Activated CD8-positive, alpha-beta memory T cell treated with anti-CD3 and anti-CD28 coated beads for 36 hours (primary cell): ENCODE data around the gene DNASE1L1. TPM values are rescaled to one million over a fixed set of nuclear protein-coding genes. Genes with fewer than 3 reads are reported as not detected.

ENCODE experiments used
- total RNA-seq, 2 experiments: library from RNA; stranded (reverse); gene quantifications; one replicate each; pipeline ENCODE4 v1.2.3, GENCODE V29; 2021

The DNASE1L1 gene
- total RNA-seq, 2 experiments from 2014 or later = 10.8 to 11.8 TPM

Other genes starting within 250 kb of the DNASE1L1 start
- not detected for gene OPN1MW, start 226.7 kb downstream of the DNASE1L1 start, total RNA-seq
- gene OPN1MW2, start 189.5 kb downstream of the DNASE1L1 start, total RNA-seq = not detected
- not detected for gene OPN1MW3, start 151.7 kb downstream of the DNASE1L1 start, total RNA-seq
- not detected for gene TEX28, start 114.1 kb downstream of the DNASE1L1 start, total RNA-seq
- under 1 TPM in 1 of 2 experiments, not detected in 1; 0.19 TPM for gene TKTL1, start 113.5 kb downstream of the DNASE1L1 start, total RNA-seq
- 1,000 to 10,000 TPM; 1,044 to 1,051 TPM for gene FLNA, start 34.6 kb downstream of the DNASE1L1 start, total RNA-seq
- gene EMD, start 30.0 kb downstream of the DNASE1L1 start, total RNA-seq = 100 to 1,000 TPM; 108 to 109 TPM
- gene RPL10, start 10.9 kb downstream of the DNASE1L1 start, total RNA-seq = 1,000 to 10,000 TPM; 2,936 to 3,024 TPM
- 10 to 100 TPM; 48.4 to 49.9 TPM for gene TAFAZZIN, start 2.3 kb upstream of the DNASE1L1 start, total RNA-seq
- 10 to 100 TPM; 38.5 to 39.6 TPM for gene ATP6AP1, start 19.4 kb upstream of the DNASE1L1 start, total RNA-seq
- gene GDI1, start 27.9 kb upstream of the DNASE1L1 start, total RNA-seq = 10 to 100 TPM; 87.0 to 97.3 TPM
- 10 to 100 TPM; 73.2 to 78.2 TPM for gene FAM50A, start 34.9 kb upstream of the DNASE1L1 start, total RNA-seq
- 10 to 100 TPM; 32.8 to 38.4 TPM for gene PLXNA3, start 49.0 kb upstream of the DNASE1L1 start, total RNA-seq
- 10 to 100 TPM; 64.7 to 64.9 TPM for gene LAGE3, start 70.0 kb upstream of the DNASE1L1 start, total RNA-seq
- 10 to 100 TPM; 66.4 to 68.6 TPM for gene UBL4A, start 77.4 kb upstream of the DNASE1L1 start, total RNA-seq
- gene SLC10A3, start 81.4 kb upstream of the DNASE1L1 start, total RNA-seq = 10 to 100 TPM; 34.3 to 37.2 TPM
- 10 to 100 TPM; 30.5 to 32.5 TPM for gene FAM3A, start 107.0 kb upstream of the DNASE1L1 start, total RNA-seq
- 100 to 1,000 TPM; 110 to 121 TPM for gene G6PD, start 137.6 kb upstream of the DNASE1L1 start, total RNA-seq
- gene IKBKG, start 138.4 kb upstream of the DNASE1L1 start, total RNA-seq = 10 to 100 TPM; 32.1 to 33.5 TPM
- not detected for gene CTAG1A, start 175.9 kb upstream of the DNASE1L1 start, total RNA-seq
- gene CTAG1B, start 210.0 kb upstream of the DNASE1L1 start, total RNA-seq = not detected
- gene CTAG2, start 244.3 kb upstream of the DNASE1L1 start, total RNA-seq = 10 to 100 TPM; 46.5 to 48.2 TPM